ENCODE data around the gene FBN1. TPM values are rescaled to one million over a fixed set of nuclear protein-coding genes. Genes with fewer than 3 reads are reported as not detected.
A peak's percentile ranks its signal among the peaks of the same experiment; 100 is the strongest.

FBN1 gene
- total RNA-seq, 1 donor from 2014 or later, result 70.3 TPM

DNA sequence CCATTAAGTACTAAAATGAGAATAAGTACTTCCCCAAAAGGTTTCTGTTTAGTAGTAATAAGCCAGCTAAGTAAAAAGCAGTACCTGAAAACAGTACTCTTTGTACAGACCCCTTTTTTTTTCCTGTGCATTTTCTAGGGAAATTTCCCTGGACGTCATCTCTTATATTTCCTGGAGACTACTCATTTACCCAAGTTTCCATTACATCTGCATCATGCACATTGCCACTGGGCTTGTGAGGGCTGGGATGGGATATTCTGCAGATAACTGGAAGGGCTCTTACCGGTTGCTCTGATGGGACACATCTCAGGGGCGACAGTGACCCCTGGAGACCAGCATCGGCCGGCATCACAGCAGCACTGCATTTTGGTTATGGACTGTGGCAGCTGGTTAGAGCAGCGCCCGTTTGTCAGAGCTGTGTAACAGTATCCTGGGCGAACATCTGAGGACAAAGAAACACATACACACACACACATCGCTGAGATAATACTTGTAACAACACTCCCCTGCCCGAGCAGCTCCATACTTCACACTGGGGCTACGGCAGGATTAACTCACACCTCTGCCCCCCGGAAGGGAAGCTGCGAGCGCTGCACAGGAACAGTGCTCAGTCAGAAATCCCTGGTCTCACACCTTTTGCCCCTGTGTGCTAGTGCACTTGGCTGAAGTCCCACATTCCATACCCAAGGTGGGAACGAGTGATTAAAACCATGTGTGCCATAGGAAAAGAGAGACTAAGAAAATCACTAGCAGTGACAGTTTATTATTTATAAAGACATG is 124.9 kb downstream of the FBN1 start:
- peak; percentile 32 for DNase-seq (ENCODE audit: low read depth, low spot score)

DNA sequence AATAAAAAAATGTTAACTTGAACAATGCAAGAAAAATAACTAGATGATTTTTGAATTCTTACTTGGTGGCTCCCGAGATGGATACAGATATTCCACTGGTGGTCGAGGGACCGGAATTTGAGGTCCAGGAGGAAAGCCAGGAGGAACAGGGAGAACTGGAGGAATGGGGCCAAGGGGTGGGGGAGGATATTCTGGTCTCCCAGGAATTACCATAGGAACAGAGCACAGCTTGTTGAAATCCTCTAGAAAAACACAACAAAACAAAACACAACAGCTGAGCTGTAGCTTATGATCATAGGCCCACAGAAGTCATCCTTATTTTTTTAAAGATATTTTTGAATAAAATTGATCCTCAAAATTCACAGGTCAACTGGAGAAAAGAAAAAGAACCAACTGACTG is 129.4 kb downstream of the FBN1 start:
- DNase-seq (ENCODE audit: low read depth, low spot score), result no peak

DNA sequence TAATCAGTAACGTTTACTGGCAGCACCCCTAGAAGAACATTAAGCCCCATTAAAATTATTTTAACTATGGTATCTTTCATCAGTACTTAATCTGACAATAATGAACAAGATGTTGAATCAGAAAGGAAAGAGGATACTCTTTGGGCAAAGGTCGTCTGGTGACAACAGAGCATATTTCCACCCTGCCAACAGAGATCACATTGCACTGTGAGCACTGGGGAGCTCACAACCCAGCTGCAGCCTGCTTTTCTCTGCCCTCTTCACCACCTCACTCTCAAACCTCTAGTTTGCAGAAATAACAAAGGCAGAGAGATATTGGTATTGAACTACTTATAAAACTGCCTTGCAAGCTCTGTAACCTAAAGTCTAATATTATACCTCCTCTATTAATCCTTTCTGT is 130.0 kb downstream of the FBN1 start:
- DNase-seq (ENCODE audit: low read depth, low spot score), result no peak

DNA sequence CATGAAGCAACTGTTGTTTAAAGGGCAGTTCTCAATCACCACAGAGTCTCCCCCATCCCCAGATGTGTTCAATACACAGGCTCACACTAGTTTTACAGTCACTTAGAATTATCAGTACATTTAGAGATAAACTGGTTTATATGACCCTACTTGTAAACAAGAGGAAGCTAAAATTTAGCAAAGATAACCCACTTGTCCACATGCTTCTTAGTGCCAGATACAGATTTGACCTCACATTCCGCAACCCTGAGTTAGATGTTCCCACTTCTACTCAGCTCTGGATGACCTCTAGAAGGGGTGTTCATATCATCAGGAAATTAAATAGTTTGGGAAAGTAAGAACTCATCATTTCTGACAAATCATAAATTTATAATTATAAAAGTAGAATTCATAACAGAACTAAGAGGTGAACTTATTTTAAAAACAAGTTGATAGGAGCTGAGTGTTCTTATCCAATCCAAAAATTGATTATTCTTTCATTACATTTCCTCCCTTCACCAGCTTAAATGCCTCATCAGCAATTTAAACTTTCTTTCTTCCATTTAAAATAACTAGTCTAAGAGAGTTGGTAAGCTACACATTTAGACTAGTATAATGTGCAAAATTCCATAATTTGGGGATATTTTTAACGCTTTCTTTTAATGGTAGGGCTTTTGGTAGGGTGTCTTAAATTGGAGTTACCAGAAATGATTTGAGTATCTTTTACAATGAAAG is 131.2 kb downstream of the FBN1 start:
- no peak for DNase-seq (ENCODE audit: low read depth, low spot score)

DNA sequence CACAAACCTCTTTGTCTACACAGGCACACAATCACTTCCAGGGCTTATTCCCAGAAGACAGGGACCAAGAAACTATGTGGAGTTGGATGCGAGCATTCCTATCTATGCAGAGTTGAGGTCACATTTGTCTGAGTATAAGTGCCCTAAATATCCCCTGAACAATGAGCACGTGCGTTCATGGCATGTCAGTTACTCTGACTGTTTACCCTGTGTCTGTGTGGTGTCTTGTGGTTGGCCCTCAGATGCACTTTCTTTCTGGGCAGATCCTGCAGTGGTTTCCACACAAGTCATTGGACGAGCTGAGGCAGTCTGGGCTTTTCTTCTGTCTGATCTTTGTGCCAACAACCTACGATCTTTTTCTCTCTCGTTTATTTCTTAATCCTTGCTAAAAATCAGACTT is 134.5 kb downstream of the FBN1 start:
- no peak for DNase-seq (ENCODE audit: low read depth, low spot score)

DNA sequence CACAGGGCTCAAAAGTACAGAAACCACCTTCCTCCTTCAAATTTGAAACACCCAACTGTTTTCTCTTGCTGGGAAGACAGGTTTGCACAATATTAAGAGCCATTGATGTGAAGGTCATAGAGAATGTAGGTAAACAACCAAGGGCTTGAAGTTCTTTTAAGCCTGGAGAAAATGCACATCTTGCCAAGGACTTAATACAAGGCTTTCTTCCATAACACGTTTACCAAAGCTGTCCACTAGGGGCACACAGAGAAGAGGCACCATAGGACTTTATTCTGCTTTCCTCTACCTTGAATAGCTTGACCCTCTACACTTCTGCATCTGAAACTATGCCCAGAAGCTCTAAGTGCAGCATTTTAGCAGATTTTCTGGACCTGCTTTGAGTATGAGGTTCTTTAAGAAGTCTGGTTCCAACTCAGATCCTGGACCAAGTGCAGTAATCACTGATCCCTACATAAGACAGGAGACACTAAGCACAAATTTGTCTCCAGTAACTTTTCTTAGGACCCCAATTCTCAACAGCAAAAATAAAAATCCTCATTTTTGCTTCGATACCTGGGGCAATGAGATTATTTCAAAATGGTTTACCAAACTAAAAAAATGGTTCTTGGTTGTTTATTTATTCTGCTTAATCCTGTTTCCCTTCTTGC is 138.0 kb downstream of the FBN1 start:
- DNase-seq (ENCODE audit: low read depth, low spot score), result peak; percentile 19

DNA sequence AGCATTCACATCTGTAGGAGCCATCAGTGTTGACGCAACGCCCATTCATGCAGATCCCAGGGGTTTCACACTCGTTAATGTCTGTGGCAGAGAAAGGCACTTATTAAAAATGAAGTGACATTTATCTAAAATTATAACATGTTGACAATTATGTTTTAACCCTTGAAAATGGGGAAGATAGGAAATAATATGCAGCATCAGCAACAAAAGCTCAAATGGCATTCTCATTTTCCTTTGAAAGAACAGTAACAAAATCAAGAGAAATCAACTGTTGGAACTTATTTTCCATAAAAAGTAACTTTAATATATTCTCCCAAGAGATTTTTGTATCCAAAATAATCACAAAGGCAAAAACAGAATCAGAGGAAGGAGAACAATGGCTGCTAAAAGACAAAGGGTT is 140.4 kb downstream of the FBN1 start:
- no peak for DNase-seq (ENCODE audit: low read depth, low spot score)

DNA sequence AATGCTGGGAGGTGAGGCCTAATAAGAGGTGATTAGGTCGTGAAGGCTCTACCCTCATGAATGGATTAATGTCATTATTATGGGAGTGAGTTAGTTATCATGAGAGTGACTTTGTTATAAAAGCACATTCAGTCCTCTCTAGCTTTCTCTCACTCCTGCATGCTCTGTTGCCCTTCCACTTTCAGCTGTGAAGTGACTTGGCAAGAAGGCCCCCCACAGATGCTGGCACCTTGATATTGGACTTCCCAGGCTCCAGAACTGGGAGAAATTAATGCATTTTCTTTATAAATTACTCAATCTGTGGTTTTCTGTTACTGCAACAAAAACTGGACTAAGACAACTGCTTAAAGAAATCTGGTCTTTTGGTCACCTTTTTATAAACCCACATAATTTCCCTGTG is 144.3 kb downstream of the FBN1 start:
- no peak for DNase-seq (ENCODE audit: low read depth, low spot score)

DNA sequence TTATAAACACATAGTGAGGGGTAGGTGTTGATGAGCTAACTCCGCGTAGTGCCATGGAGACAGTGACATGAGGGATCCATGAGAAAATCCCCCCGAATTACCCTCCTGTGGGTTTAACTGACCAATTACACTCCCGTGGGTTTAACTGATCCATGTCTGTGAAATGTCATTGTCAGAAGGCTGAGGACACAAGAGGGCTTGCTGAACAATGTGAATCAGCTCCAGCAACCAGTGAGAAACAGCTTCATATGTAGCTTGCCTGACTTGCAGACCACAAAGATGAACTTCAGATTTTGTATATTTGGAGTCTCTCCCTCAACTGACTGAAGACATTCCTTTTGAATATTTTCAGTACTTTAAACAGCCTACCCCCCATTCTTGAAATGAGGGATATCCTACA is 144.9 kb downstream of the FBN1 start:
- DNase-seq (ENCODE audit: low read depth, low spot score), result no peak

DNA sequence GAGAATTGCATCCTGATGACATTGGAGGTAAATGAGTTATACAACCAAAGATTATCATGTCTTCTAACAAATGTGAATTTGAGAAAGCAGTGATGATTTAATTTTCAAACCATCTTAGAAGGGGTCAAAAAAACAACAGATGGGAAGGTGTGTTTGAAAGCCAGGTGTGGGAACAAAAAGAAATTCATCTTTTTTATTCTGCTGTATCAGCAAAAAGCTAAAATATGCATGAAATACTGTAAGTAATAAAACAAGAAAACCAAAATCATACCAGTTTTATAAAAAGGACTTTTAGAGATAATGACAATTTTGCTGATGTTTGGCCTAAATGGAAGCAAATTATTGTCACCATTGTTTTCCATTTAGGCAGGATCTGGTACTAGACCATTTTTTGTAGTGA is 145.5 kb downstream of the FBN1 start:
- DNase-seq (ENCODE audit: low read depth, low spot score), result no peak

DNA sequence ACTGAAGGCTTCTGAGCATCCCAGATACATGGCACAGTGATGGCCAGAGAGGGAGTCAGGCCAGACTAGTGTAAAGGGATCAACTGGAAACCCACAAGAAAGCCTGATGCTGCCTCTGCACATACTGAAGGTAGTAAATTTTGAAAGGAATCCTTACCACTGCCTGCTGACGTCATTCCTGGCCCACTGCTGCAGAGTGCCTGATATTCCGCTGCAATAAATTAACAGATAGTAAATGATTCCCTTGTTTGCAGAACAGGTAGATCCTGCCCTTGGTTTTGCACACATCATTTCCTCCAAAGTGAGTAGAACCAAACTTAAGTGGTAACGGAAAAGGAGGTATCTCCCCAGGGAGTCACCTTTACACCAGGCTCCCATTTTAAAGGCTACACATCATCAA is 146.7 kb downstream of the FBN1 start:
- no peak for DNase-seq (ENCODE audit: low read depth, low spot score)

DNA sequence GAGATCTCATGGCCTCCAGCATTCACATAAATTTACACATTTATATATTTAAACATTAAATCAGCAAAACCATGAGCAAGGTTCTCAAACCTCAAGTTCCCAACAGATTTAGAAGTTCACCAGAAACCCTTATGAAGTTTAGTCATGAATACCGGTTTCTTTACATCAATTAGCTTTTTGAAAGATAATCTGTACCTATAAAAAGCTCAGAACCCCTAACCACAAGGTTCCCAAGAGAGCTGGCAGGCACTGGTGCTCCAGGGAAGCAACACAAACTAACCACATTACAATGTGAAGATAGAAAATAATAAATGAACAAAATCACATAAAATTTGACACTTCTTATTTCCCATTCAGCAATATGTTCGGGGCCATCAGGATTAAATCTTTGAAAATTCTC is 150.9 kb downstream of the FBN1 start:
- DNase-seq (ENCODE audit: low read depth, low spot score), result no peak

DNA sequence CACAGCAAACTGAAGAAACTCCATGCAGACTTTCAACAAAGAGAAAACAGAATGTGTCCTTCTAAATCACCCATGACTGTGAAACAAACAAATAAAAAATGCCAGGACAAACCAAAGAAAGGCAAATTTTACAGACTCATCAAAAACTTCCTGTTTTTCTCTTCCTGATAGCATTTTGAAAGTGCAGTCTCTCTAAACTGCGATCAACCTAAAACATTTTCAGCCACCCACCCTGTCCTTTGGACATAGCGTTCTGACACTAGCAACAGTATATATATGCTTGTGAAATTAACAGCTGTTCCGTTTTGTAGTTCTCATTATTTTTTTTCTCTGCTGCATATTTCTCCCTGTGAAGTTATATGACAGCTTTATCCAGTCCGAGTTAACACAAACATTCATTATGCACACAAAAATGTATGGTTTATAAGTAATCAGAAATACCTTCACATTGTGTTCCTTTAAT is 151.7 kb downstream of the FBN1 start:
- no peak for DNase-seq (ENCODE audit: low read depth, low spot score)

DNA sequence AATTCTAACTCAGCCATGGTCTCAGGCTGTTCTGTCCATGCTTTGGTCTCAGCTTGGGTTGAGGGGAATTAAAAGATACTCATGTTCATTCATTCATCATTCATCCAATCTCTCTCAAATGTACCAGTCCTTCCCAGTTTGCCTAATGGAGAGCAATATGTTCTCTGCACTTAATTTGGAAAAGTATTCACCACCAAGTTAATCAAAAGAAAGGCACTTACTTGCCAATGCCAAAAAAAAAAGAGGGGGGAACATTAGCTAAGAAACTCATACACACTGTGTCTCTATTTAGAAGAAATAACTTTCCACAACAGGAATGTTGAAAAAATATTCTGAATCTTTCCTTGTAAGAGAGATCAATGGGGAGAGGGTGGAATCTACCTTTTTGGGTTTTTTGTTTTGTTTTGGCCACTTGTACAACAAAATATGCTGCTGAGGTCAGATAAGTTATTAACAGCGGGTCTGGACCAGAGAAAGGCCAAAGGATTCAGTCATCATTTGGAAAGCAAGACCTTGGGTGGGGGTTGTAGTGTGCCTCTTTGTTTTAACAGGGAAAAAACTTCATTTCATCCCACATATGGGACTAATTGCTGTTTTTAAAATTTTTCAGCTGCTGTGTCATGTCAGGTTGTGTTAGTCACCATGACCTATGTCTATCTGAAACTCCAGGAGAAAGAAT is 152.3 kb downstream of the FBN1 start:
- DNase-seq (ENCODE audit: low read depth, low spot score), result no peak

DNA sequence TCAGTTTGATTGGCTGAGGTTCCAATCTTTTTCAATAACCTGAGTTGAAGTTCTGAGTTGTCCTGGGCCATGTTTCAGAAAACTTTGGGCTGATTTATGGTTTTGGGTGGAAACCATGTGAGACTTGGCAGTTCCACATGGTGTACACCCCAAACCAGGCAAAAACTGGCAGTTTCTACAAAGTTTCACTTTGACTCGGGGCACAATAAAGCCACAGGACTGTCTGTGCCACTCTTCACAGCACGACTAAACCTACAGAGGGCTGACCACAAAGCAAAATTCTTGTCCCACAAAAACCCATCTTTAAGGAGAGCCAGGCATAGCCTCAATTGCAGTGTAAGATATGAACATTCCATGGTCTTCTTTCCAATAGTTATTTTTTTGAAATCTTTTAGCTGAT is 159.3 kb downstream of the FBN1 start:
- no peak for DNase-seq (ENCODE audit: low read depth, low spot score)

DNA sequence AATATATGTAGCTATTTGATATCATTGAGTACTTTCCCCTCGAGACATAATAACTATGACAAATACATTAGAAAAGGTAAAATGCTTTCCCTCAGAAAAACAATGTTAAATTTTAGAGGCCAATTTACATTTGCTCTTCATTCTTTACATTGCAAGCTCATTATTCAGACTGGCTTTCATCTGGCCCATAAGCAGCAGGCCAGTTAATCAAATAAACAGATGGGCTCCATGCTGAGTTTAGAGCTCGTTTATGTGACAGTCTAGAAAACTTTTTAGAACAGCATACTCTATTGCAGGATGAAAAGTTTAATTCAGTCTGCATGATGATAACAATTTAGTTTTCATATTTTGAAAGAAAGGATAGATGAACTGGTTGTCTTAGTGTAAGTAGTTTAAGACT is 163.7 kb downstream of the FBN1 start:
- DNase-seq (ENCODE audit: low read depth, low spot score), result no peak

DNA sequence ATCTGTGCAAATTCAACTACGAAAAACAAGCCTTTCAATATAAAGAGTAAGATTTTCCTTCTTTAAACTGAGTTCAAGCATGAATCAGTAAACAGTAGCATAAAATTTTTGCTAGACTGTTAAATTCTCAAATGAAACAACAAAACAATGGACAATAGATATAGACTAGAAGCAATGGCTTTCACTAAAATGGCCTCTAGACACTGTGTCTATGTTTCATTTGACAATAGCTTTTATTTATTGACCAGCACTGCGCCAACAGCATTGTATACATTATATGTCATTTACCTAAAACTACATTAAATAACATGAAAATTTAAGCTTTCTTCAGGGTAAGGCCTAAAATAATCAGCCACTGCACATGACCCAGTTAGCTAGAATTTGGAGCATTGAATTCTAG is 165.8 kb downstream of the FBN1 start:
- no peak for DNase-seq (ENCODE audit: low read depth, low spot score)

DNA sequence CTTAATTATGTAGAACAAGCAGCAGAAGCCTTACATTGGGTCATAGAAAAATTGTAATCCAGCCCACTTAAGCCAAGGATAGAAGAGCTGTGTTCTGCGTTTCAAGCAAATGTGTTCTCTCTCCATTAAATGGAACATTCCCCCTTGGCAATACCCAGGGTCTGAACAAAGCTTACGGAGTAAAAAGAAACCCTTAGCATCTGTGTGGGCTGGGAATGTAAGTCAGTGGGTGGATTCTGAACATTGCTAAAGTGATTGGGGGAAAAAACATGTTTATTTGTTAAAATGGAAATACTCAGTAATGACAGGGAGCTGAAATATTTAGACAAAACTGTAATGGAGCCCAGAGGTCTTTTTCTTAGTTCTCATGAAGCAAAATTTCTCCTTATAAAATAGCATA is 166.9 kb downstream of the FBN1 start:
- no peak for DNase-seq (ENCODE audit: low read depth, low spot score)

DNA sequence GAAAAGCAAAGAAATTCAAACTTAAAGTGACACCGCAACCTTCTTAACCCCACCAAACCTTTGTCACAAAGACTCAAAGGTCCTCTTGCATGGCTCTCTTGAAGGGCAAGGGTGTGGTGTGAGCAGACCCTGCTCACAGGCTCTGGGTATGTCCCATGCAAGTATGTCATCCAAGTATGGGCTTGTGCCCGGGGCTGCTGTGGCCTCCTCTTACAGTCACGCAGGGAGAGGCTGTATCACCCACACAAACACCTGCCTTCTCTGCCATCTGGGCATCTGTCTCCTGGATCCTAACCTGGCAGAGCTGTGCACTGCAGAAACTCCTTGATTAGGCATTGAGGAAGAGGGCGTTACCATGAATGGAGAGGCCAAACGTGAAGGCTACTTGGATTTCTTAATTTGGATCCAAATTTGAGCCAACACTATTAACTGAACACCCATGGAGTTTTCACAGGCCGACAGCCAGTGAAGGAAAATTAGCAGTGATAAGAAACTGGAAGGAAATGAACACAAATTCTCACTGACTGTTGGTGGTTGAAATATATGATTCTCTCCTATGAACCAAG is 167.6 kb downstream of the FBN1 start:
- DNase-seq (ENCODE audit: low read depth, low spot score), result no peak

DNA sequence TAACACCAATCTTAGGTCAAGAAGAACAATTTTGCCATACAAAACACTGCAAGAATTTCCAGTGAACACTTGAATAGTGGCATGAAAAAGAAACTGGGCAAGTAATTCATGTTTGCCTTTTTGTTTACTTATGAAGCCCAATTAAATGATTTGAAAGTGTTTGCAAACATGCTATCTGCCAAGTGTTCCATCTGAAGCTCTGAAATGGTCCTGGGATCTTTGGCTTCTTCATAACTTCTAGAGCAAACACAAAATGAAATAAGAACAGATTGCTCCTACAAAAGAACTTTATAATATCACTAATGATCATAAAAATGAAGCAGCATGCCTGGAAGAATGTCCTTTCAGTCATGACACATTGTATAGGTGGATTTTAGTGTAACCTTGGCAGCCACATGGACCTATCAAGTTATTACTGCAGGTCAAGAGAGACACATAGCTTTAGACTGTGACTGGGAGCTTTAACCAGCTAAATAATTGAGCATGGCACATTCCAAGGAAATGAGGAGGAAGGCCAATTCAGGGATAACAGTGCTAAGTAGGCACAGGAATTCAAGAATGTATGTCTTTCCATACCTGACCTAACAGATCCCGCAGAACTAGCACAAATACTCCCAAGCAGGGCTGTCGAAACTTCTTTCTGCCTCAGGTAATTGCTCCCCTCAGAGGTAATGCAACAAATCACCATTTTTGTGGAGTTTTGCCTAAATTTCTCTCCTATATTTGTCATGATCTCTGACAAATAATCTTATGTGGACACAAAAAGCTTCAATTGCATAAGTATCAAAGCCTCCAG is 169.7 kb downstream of the FBN1 start:
- DNase-seq (ENCODE audit: low read depth, low spot score), result no peak

DNA sequence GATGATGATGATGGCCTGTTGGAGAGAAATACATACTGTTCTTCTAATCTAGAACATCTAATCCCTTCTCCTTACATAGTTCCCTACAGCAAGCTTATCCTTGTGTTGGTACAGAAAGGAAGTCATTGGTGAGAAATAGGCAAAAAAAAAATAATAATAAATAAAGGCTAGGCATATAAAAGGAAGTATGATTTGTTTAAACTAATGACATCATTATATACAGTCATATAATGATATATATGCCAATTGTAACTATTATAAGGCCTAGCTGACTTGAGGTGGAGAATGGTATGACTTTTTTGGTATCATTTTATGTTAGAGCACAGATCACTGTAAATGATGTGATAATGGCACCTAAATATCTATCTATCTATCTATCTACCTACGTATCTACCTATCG is 171.8 kb downstream of the FBN1 start:
- no peak for DNase-seq (ENCODE audit: low read depth, low spot score)

All from pulmonary artery endothelial cell (primary cell).